KMS-11 (cell line): ENCODE measurements around the gene ANKIB1.

Experiments
- H2AFZ ChIP-seq: fragments of 200-600 bp; sonication (generic); 2 replicates; pipeline ENCODE4 v1.6.1; 2016; ENCODE audit warnings: antibody characterized with exemption, mixed run types, low read depth
- H3K27ac ChIP-seq: fragments of 200-600 bp; sonication (generic); 2 replicates; pipeline ENCODE4 v1.6.1; 2016; ENCODE audit warnings: mild to moderate bottlenecking, mixed run types
- H3K27me3 ChIP-seq: fragments of 200-600 bp; sonication (generic); 2 replicates; pipeline ENCODE4 v1.6.1; 2017; ENCODE audit warnings: mild to moderate bottlenecking, low read depth, mixed run types, moderate library complexity; ENCODE audit not compliant: insufficient read depth
- H3K36me3 ChIP-seq: fragments of 200-600 bp; sonication (generic); 2 replicates; pipeline ENCODE4 v1.6.1; 2017; ENCODE audit warnings: mild to moderate bottlenecking, mixed run types; ENCODE audit not compliant: insufficient read depth
- H3K4me1 ChIP-seq: fragments of 200-600 bp; sonication (generic); 2 replicates; pipeline ENCODE4 v1.6.1; 2016; ENCODE audit warnings: mild to moderate bottlenecking, low read depth, mixed run types; ENCODE audit not compliant: poor library complexity, severe bottlenecking
- H3K4me2 ChIP-seq: fragments of 200-600 bp; sonication (generic); 2 replicates; pipeline ENCODE4 v1.7.0; 2016; ENCODE audit warnings: mild to moderate bottlenecking, mixed run types
- H3K4me3 ChIP-seq: fragments of 200-600 bp; sonication (generic); IDR thresholded peaks from 2 replicates; pipeline ENCODE4 v1.6.1; 2017; ENCODE audit warnings: low read depth, low read length, mixed read lengths; ENCODE audit not compliant: insufficient read depth
- H3K79me2 ChIP-seq: fragments of 200-600 bp; sonication (generic); 2 replicates; pipeline ENCODE4 v1.6.1; 2016; ENCODE audit warnings: low read depth, mixed run types; ENCODE audit not compliant: insufficient read depth
- H3K9ac ChIP-seq: fragments of 200-600 bp; sonication (generic); 2 replicates; pipeline ENCODE4 v1.6.1; 2016; ENCODE audit warnings: mild to moderate bottlenecking, mixed run types
- H4K20me1 ChIP-seq: fragments of 200-600 bp; sonication (generic); 2 replicates; pipeline ENCODE4 v1.6.1; 2016; ENCODE audit warnings: mild to moderate bottlenecking, mixed run types; ENCODE audit not compliant: insufficient read depth
- CTCF ChIP-seq: fragments of 200-600 bp; sonication (generic); conservative IDR thresholded peaks from 2 replicates; pipeline ENCODE4 v1.6.1; 2017; ENCODE audit warnings: low read depth, mild to moderate bottlenecking, antibody characterized with exemption, low read length, moderate library complexity, mixed read lengths

Gene ANKIB1

DNA sequence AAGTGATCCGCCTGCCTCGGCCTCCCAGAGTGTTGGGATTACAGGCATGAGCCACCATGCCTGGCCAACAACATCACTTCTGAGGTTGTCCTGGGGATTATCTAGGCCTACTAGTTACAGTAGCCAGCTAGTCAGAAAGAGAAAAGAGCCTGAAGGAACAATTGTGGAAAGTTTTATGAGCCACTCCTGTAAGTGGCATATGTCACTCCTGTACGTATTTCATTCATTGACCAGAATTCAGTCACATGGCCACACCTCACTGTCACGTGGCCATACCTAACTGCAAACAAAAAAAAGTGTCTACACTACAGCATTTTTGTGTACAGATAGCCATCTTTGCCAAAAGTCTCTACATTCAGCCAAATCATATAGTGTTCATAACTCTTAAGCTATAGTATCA lies 85.7 kb downstream of the ANKIB1 start:
- no peaks in the 10 kb centered on the region for H3K79me2 ChIP-seq
- no peak overlapping the region for H3K27ac ChIP-seq
- no peak for TF ChIP-seq CTCF
- H3K27me3 ChIP-seq = no peaks in the 10 kb centered on the region
- H4K20me1 ChIP-seq = no peaks in the 10 kb centered on the region
- no peak overlapping the region for H2AFZ ChIP-seq
- H3K4me3 ChIP-seq = no peak overlapping the region
- no peaks in the 10 kb centered on the region for H3K4me1 ChIP-seq
- no peaks in the 10 kb centered on the region for H3K36me3 ChIP-seq
- H3K4me2 ChIP-seq = no peak overlapping the region
- no peak overlapping the region for H3K9ac ChIP-seq

DNA sequence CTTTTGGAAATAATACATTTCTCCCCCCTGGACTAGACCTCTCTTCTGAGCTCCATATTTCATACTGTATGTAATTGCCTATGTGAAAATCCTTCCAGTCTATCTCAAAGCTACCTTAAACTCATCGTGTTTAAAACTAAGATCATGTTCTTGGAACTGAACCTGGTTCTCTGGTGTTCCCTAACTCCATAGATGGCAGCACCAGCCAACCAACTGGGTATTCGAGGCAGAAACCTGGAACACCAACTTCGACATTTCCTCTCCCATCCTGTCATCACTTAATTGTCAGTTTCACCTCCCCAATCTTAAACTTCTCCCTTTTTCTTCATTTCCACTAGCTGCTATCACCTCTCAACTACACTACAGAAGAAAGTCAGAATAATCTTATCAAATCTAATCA lies 87.0 kb downstream of the ANKIB1 start:
- H3K36me3 ChIP-seq = no peaks in the 10 kb centered on the region
- no peaks in the 10 kb centered on the region for H3K4me1 ChIP-seq
- H3K4me3 ChIP-seq = no peak overlapping the region
- H3K27me3 ChIP-seq = no peaks in the 10 kb centered on the region
- H3K4me2 ChIP-seq = no peak overlapping the region
- H3K79me2 ChIP-seq = no peaks in the 10 kb centered on the region
- H4K20me1 ChIP-seq = no peaks in the 10 kb centered on the region
- no peak overlapping the region for H2AFZ ChIP-seq
- H3K27ac ChIP-seq = no peak overlapping the region
- TF ChIP-seq CTCF = no peak
- H3K9ac ChIP-seq = no peak overlapping the region

- Histone ChIP-seq H3K4me2 (no peak overlapping the region), H2AFZ (no peak overlapping the region), H3K4me3 (no peak overlapping the region), H4K20me1 (no peaks in the 10 kb centered on the region), H3K27ac (no peak overlapping the region), H3K4me1 (no peaks in the 10 kb centered on the region), H3K9ac (no peak overlapping the region), H3K27me3 (no peaks in the 10 kb centered on the region), H3K36me3 (no peaks in the 10 kb centered on the region), H3K79me2 (no peaks in the 10 kb centered on the region)
- TF ChIP-seq CTCF = no peak
Measured at GRCh38 chr7:92333866-92334265, 88.1 kb downstream of the ANKIB1 start.

DNA sequence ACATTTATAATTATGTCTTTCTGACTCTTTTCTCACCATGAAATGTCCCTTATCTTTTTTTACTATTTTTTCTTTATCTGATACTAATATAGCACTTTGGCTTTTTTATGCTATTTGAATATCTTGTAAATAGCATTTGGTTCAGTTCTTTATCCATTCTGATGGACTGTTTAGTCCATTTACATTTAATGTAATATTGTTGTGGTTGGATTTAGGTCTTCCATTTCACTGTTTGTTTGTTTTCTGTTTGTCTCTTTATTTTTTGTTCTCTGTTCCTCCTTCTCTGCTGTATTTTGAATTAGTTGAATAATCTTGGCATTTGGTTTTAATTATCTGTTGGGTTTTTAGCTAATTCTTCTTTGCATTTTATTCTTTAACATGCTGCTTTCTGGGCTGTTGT lies 89.8 kb downstream of the ANKIB1 start:
- no peaks in the 10 kb centered on the region for H3K27me3 ChIP-seq
- no peak for TF ChIP-seq CTCF
- H3K4me3 ChIP-seq = no peak overlapping the region
- H3K4me1 ChIP-seq = no peaks in the 10 kb centered on the region
- H3K4me2 ChIP-seq = no peak overlapping the region
- H3K79me2 ChIP-seq = no peaks in the 10 kb centered on the region
- H3K9ac ChIP-seq = no peak overlapping the region
- H4K20me1 ChIP-seq = no peaks in the 10 kb centered on the region
- no peak overlapping the region for H2AFZ ChIP-seq
- H3K27ac ChIP-seq = no peak overlapping the region
- H3K36me3 ChIP-seq = no peaks in the 10 kb centered on the region
